WTC11 (cell line): ENCODE measurements around the gene LDLRAD4. TPM values are rescaled to one million over a fixed set of nuclear protein-coding genes. Genes with fewer than 3 reads are reported as not detected.

Experiments
- ATAC-seq: fragments of 200-7000 bp; cut with Tn5 transposase; 2 replicates; pipeline ENCODE4 v1.10.0; 2021; ENCODE audit warnings: mild to moderate bottlenecking, moderate library complexity
- CTCF ChIA-PET: fragments of 300-600 bp; sonication (Branson Sonifier 250); formaldehyde crosslinking; loops from one replicate; lab custom pipeline; 2021; ENCODE audit warnings: antibody characterized with exemption; lab: Charles Lee
- POLR2A ChIA-PET: fragments of 350-600 bp; sonication (Branson Sonifier 250); formaldehyde crosslinking; loops from one replicate; lab custom pipeline; 2021; ENCODE audit warnings: antibody characterized with exemption; lab: Charles Lee
- DNase-seq: peaks from one replicate; pipeline ENCODE4 v3.0.0; 2021; ENCODE audit warnings: low spot score
- H3K27ac Mint-ChIP-seq: 2 replicates; pipeline ENCODE4 v1.8.0; 2021; ENCODE audit warnings: mixed read lengths
- H3K27me3 Mint-ChIP-seq: 2 replicates; pipeline ENCODE4 v1.8.0; 2021; ENCODE audit warnings: low read depth, mild to moderate bottlenecking, moderate library complexity, mixed read lengths
- H3K36me3 Mint-ChIP-seq: 2 replicates; pipeline ENCODE4 v1.8.0; 2021; ENCODE audit warnings: mixed read lengths
- H3K4me1 Mint-ChIP-seq: 2 replicates; pipeline ENCODE4 v1.8.0; 2022; ENCODE audit warnings: mixed read lengths
- H3K4me3 Mint-ChIP-seq: 2 replicates; pipeline ENCODE4 v1.8.0; 2021; ENCODE audit warnings: mild to moderate bottlenecking, moderate library complexity, mixed read lengths
- H3K9me3 Mint-ChIP-seq: 2 replicates; pipeline ENCODE4 v1.8.0; 2021; ENCODE audit warnings: mixed read lengths
- ATF2 ChIP-seq: sonication (generic); formaldehyde crosslinking; IDR thresholded peaks from 2 replicates; pipeline ENCODE4 v1.8.1; 2022; ENCODE audit warnings: low read depth, missing genetic modification reagents, borderline replicate concordance
- E2F1 ChIP-seq: sonication (generic); formaldehyde crosslinking; IDR thresholded peaks from 2 replicates; pipeline ENCODE4 v1.8.0; 2022; ENCODE audit warnings: mild to moderate bottlenecking, missing genetic modification reagents
- ETV6 ChIP-seq: sonication (generic); formaldehyde crosslinking; IDR thresholded peaks from 2 replicates; pipeline ENCODE4 v1.8.1; 2022; ENCODE audit warnings: mild to moderate bottlenecking, missing genetic modification reagents
- GABPB1 ChIP-seq: sonication (generic); formaldehyde crosslinking; IDR thresholded peaks from 2 replicates; pipeline ENCODE4 v1.8.1; 2023; ENCODE audit warnings: mild to moderate bottlenecking, missing genetic modification reagents
- GRHL2 ChIP-seq: fragments of 250-450 bp; sonication (Bioruptor Pico); IDR thresholded peaks from 2 replicates; pipeline ENCODE4 v1.8.0; 2022; ENCODE audit warnings: mild to moderate bottlenecking, moderate library complexity; ENCODE audit not compliant: insufficient replicate concordance, severe bottlenecking
- GTF2I ChIP-seq: fragments of 250-450 bp; sonication (Bioruptor Pico); conservative IDR thresholded peaks from 2 replicates; pipeline ENCODE4 v1.4.0; 2021; ENCODE audit warnings: mild to moderate bottlenecking
- KAT7 ChIP-seq: sonication (generic); formaldehyde crosslinking; IDR thresholded peaks from 2 replicates; pipeline ENCODE4 v1.8.1; 2023; ENCODE audit warnings: missing genetic modification reagents, mild to moderate bottlenecking, borderline replicate concordance
- NFATC4 ChIP-seq: fragments of 250-450 bp; sonication (Bioruptor Pico); IDR thresholded peaks from 2 replicates; pipeline ENCODE4 v1.9.0; 2021; ENCODE audit warnings: mild to moderate bottlenecking
- OVOL2 ChIP-seq: fragments of 250-450 bp; sonication (Bioruptor Pico); IDR thresholded peaks from 2 replicates; pipeline ENCODE4 v1.9.0; 2021; ENCODE audit warnings: mild to moderate bottlenecking, borderline replicate concordance
- RELA ChIP-seq: sonication (generic); formaldehyde crosslinking; IDR thresholded peaks from 2 replicates; pipeline ENCODE4 v1.8.1; 2022; ENCODE audit warnings: missing genetic modification reagents, mild to moderate bottlenecking, borderline replicate concordance
- SOX15 ChIP-seq: fragments of 250-450 bp; sonication (Bioruptor Pico); IDR thresholded peaks from 2 replicates; pipeline ENCODE4 v1.9.0; 2021; ENCODE audit warnings: mild to moderate bottlenecking
- ZNF121 ChIP-seq: sonication (generic); formaldehyde crosslinking; IDR thresholded peaks from 2 replicates; pipeline ENCODE4 v1.8.0; 2023; ENCODE audit warnings: missing genetic modification reagents
- ZNF219 ChIP-seq: sonication (generic); formaldehyde crosslinking; IDR thresholded peaks from 2 replicates; pipeline ENCODE4 v1.8.0; 2023; ENCODE audit warnings: missing genetic modification reagents, mild to moderate bottlenecking, borderline replicate concordance
- ZNF396 ChIP-seq: fragments of 250-450 bp; sonication (Bioruptor Pico); IDR thresholded peaks from 2 replicates; pipeline ENCODE4 v1.8.0; 2021; ENCODE audit warnings: mild to moderate bottlenecking, moderate library complexity, borderline replicate concordance
- ZNF425 ChIP-seq: fragments of 250-450 bp; sonication (Bioruptor Pico); conservative IDR thresholded peaks from 2 replicates; pipeline ENCODE4 v1.9.0; 2021; ENCODE audit warnings: mild to moderate bottlenecking
- ZNF671 ChIP-seq: fragments of 250-450 bp; sonication (Bioruptor Pico); IDR thresholded peaks from 2 replicates; pipeline ENCODE4 v1.8.0; 2021; ENCODE audit warnings: mild to moderate bottlenecking
- total RNA-seq: library from RNA; stranded (reverse); gene quantifications from 3 replicates; pipeline ENCODE4 v1.2.3, GENCODE V29; 2021
- TF ChIP-seq, protein P1 (sequence below): fragments of 200-600 bp; IDR thresholded peaks from 2 replicates; pipeline ENCODE4 v1.8.0; 2022; ENCODE audit warnings: antibody characterized with exemption
- TF ChIP-seq, protein P2 (sequence below): fragments of 250-450 bp; sonication (Bioruptor Pico); IDR thresholded peaks from 2 replicates; pipeline ENCODE4 v1.9.0; 2021; ENCODE audit warnings: moderate library complexity, mild to moderate bottlenecking, inconsistent platforms, borderline replicate concordance
- TF ChIP-seq, protein P3 (sequence below): sonication (generic); formaldehyde crosslinking; IDR thresholded peaks from 2 replicates; pipeline ENCODE4 v1.8.1; 2022; ENCODE audit warnings: mild to moderate bottlenecking, missing genetic modification reagents, moderate library complexity, borderline replicate concordance
- TF ChIP-seq, protein P4 (sequence below): sonication (generic); formaldehyde crosslinking; IDR thresholded peaks from 2 replicates; pipeline ENCODE4 v1.8.1; 2023; ENCODE audit warnings: mild to moderate bottlenecking, missing genetic modification reagents, moderate library complexity

Gene LDLRAD4
- total RNA-seq, 1 experiment from 2014 or later = 6.2 TPM

DNA sequence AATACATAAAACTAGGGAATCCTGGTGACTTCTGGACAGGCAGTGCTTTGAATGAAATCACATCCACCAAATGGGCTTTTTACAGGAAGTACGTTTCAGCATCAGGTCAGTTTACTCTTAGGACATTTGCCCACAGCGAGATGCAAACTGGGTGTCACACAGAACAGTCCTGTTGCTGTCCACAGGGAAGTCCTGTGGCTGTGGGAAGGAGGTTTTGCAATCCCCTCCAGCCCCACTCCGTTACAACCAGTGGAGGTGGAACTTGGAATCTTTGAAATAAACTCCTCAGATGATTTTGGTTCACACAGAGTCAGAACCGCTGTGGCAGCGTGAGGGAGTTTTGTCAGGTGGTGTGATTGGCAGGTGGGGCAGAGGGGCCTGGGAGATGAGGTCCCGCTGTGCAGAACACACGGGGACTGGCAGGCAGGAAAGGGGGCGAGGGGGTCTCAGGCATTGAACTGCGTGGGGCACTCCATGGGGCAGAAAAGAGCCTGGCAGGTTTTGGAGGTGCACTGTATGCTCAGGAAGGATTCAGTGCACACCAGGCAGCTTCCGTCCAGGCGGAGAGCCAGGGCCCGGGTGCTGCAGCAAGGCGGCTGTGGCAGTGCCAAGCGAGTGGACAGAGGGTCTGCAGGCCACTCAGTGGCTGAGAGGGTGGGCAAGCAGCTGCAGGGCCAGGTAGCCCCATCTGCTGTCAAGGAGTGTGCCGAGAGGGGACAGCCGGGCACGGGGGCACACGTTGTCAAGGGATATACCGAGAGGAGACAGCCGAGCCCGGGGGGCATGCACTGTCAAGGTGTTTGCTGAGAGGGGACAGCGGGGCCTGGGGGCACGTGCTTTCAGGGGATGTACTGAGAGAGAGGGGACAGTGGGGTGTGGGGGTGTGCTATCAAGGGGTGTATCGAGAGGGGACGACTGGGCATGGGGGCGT is 148.7 kb downstream of the LDLRAD4 start:
- DNase-seq (no peak), ATAC-seq (no peak)
- ChIA-PET POLR2A (no interaction called here), CTCF (no interaction called here)
- no peaks in the 10 kb centered on the region for H3K36me3 Mint-ChIP-seq
- H3K9me3 Mint-ChIP-seq = no peaks in the 10 kb centered on the region
- H3K4me3 Mint-ChIP-seq = no peak overlapping the region
- TF ChIP-seq, protein P1, sequence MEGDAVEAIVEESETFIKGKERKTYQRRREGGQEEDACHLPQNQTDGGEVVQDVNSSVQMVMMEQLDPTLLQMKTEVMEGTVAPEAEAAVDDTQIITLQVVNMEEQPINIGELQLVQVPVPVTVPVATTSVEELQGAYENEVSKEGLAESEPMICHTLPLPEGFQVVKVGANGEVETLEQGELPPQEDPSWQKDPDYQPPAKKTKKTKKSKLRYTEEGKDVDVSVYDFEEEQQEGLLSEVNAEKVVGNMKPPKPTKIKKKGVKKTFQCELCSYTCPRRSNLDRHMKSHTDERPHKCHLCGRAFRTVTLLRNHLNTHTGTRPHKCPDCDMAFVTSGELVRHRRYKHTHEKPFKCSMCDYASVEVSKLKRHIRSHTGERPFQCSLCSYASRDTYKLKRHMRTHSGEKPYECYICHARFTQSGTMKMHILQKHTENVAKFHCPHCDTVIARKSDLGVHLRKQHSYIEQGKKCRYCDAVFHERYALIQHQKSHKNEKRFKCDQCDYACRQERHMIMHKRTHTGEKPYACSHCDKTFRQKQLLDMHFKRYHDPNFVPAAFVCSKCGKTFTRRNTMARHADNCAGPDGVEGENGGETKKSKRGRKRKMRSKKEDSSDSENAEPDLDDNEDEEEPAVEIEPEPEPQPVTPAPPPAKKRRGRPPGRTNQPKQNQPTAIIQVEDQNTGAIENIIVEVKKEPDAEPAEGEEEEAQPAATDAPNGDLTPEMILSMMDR = no peak
- TF ChIP-seq NFATC4 (CRISPR knock-in tag) (no peak), E2F1 (CRISPR knock-in tag) (no peak), ZNF671 (CRISPR knock-in tag) (no peak), ATF2 (CRISPR knock-in tag) (no peak), RELA (CRISPR knock-in tag) (no peak), GTF2I (CRISPR knock-in tag) (no peak), GABPB1 (CRISPR knock-in tag) (no peak), KAT7 (CRISPR knock-in tag) (no peak)
- TF ChIP-seq, protein P2, sequence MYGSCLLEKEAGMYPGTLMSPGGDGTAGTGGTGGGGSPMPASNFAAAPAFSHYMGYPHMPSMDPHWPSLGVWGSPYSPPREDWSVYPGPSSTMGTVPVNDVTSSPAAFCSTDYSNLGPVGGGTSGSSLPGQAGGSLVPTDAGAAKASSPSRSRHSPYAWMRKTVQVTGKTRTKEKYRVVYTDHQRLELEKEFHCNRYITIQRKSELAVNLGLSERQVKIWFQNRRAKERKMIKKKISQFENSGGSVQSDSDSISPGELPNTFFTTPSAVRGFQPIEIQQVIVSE (CRISPR knock-in tag) = no peak
- H3K4me1 Mint-ChIP-seq = peaks cover 35% of the 10 kb centered on the region
- H3K27ac Mint-ChIP-seq = no peak overlapping the region
- H3K27me3 Mint-ChIP-seq = no peaks in the 10 kb centered on the region

GRCh38 chr18:13368080-13368813 is 149.7 kb downstream of the LDLRAD4 start:
- Mint-ChIP-seq H3K9me3 (no peaks in the 10 kb centered on the region), H3K4me3 (no peak overlapping the region), H3K27me3 (no peaks in the 10 kb centered on the region), H3K36me3 (no peaks in the 10 kb centered on the region), H3K4me1 (peaks cover 34% of the 10 kb centered on the region), H3K27ac (no peak overlapping the region)
- no peak for ATAC-seq
- ChIA-PET CTCF (no interaction called here), POLR2A (no interaction called here)
- no peak for DNase-seq
- TF ChIP-seq ZNF121 (CRISPR knock-in tag) (0 out of 2 replicates have a peak, but pooled peaks have one; percentile 12), RELA (CRISPR knock-in tag) (no peak), ZNF671 (CRISPR knock-in tag) (no peak), SOX15 (CRISPR knock-in tag) (no peak)

- H3K4me1 Mint-ChIP-seq = peaks cover 32% of the 10 kb centered on the region
- H3K36me3 Mint-ChIP-seq = no peaks in the 10 kb centered on the region
- CTCF ChIA-PET = no interaction called here
- H3K4me3 Mint-ChIP-seq = no peak overlapping the region
- H3K27me3 Mint-ChIP-seq = no peaks in the 10 kb centered on the region
- no peaks in the 10 kb centered on the region for H3K9me3 Mint-ChIP-seq
- no peak overlapping the region for H3K27ac Mint-ChIP-seq
- ATAC-seq (no peak), DNase-seq (no peak)
- POLR2A ChIA-PET = no interaction called here
- TF ChIP-seq ZNF396 (no peak), ETV6 (CRISPR knock-in tag) (no peak), GRHL2 (no peak), ZNF425 (no peak), OVOL2 (no peak), ZNF219 (no peak)
- TF ChIP-seq, protein P3, sequence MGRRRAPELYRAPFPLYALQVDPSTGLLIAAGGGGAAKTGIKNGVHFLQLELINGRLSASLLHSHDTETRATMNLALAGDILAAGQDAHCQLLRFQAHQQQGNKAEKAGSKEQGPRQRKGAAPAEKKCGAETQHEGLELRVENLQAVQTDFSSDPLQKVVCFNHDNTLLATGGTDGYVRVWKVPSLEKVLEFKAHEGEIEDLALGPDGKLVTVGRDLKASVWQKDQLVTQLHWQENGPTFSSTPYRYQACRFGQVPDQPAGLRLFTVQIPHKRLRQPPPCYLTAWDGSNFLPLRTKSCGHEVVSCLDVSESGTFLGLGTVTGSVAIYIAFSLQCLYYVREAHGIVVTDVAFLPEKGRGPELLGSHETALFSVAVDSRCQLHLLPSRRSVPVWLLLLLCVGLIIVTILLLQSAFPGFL (CRISPR knock-in tag) = no peak
- TF ChIP-seq, protein P4, sequence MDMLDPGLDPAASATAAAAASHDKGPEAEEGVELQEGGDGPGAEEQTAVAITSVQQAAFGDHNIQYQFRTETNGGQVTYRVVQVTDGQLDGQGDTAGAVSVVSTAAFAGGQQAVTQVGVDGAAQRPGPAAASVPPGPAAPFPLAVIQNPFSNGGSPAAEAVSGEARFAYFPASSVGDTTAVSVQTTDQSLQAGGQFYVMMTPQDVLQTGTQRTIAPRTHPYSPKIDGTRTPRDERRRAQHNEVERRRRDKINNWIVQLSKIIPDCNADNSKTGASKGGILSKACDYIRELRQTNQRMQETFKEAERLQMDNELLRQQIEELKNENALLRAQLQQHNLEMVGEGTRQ (CRISPR knock-in tag) = no peak
Observed at GRCh38 chr18:13369353-13369752, 150.8 kb downstream of the LDLRAD4 start.
